ENCODE measurements around the gene ADCY4. TPM values are rescaled to one million over a fixed set of nuclear protein-coding genes. Genes with fewer than 3 reads are reported as not detected.

Gene ADCY4
- total RNA-seq, 1 experiment from 2014 or later, result 0.04 TPM

DNA sequence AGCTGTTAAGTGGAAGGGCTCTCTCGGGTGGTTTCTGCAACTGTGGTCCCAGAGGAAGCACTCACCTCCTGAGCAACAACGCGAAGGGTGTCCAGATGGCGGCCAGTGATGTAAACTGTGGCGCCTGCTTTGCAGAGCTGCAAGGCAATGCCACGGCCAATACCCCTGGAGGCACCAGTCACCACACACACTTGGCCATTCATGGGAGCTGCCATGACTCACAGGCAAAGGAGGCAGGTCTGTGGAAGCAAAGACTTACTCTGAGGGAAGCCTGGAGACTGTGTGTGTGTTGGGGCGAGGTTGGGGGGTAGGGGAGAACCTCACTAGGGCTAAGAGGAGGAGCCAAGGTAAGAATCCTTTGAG, 36.0 kb downstream of the ADCY4 start:
- Histone ChIP-seq H3K9me2 (replicated peaks; ENCODE audit: low read length) (no peaks in the 10 kb centered on the region), H2AFZ (ENCODE audit: low read length) (peak overlapping the region; percentile 92), H3K27me3 (ENCODE audit: low read length) (no peaks in the 10 kb centered on the region), H3F3A (ENCODE audit: low read length, unreplicated experiment) (no peaks in the 10 kb centered on the region), H3K36me3 (ENCODE audit: low read depth, low read length) (peaks cover 43% of the 10 kb centered on the region), H3K9me3 (ENCODE audit: low read length) (no peaks in the 10 kb centered on the region), H4K20me1 (ENCODE audit: low read length) (no peaks in the 10 kb centered on the region), H3K4me2 (ENCODE audit: low read length) (peak overlapping the region; percentile 89), H3K27ac (ENCODE audit: low read length) (peak overlapping the region; percentile 71), H3K9ac (ENCODE audit: low read length) (peak overlapping the region; percentile 82), H3K4me3 (ENCODE audit: low read length) (peak overlapping the region; percentile 93), H3K79me2 (ENCODE audit: low read length) (peaks cover 42% of the 10 kb centered on the region), H3K4me1 (ENCODE audit: insufficient read depth, low read length) (peaks cover 36% of the 10 kb centered on the region)
- peak; percentile 87 for DNase-seq
- peak; percentile 73 for ATAC-seq
- POLR2A ChIA-PET (ENCODE audit: unreplicated experiment), result interaction anchor here (0.5 to 1.0 kb wide), 2 partner anchors 57 to 87 kb away, joined by 4 to 5 read pairs; partner anchors contain the start of gene TINF2
- CTCF ChIA-PET, result interaction anchor here (0.6 to 3.1 kb wide), 4 partner anchors 9 to 133 kb away, joined by 3 to 55 read pairs (median 4); partner anchors contain the start of genes CIDEB, RABGGTA and TINF2
- TF ChIP-seq EZH2phosphoT487 (IDR thresholded peaks at IDR 0.05; ENCODE audit: borderline replicate concordance, low read length), result no peak
- TF ChIP-seq, protein P1, sequence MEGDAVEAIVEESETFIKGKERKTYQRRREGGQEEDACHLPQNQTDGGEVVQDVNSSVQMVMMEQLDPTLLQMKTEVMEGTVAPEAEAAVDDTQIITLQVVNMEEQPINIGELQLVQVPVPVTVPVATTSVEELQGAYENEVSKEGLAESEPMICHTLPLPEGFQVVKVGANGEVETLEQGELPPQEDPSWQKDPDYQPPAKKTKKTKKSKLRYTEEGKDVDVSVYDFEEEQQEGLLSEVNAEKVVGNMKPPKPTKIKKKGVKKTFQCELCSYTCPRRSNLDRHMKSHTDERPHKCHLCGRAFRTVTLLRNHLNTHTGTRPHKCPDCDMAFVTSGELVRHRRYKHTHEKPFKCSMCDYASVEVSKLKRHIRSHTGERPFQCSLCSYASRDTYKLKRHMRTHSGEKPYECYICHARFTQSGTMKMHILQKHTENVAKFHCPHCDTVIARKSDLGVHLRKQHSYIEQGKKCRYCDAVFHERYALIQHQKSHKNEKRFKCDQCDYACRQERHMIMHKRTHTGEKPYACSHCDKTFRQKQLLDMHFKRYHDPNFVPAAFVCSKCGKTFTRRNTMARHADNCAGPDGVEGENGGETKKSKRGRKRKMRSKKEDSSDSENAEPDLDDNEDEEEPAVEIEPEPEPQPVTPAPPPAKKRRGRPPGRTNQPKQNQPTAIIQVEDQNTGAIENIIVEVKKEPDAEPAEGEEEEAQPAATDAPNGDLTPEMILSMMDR (conservative IDR thresholded peaks at IDR 0.05; ENCODE audit: low read depth, low read length), result no peak
- TF ChIP-seq EZH2 (IDR thresholded peaks at IDR 0.05; ENCODE audit: low read length, unreplicated experiment), result no peak
- intact Hi-C loops (cut with micrococcal nuclease), result loop anchor here (5.0 kb wide), 1 partner anchor 82 kb away; the partner anchor contains the start of gene MDP1
- BruUV-seq (replicated peaks), result no TSS peak

DNA sequence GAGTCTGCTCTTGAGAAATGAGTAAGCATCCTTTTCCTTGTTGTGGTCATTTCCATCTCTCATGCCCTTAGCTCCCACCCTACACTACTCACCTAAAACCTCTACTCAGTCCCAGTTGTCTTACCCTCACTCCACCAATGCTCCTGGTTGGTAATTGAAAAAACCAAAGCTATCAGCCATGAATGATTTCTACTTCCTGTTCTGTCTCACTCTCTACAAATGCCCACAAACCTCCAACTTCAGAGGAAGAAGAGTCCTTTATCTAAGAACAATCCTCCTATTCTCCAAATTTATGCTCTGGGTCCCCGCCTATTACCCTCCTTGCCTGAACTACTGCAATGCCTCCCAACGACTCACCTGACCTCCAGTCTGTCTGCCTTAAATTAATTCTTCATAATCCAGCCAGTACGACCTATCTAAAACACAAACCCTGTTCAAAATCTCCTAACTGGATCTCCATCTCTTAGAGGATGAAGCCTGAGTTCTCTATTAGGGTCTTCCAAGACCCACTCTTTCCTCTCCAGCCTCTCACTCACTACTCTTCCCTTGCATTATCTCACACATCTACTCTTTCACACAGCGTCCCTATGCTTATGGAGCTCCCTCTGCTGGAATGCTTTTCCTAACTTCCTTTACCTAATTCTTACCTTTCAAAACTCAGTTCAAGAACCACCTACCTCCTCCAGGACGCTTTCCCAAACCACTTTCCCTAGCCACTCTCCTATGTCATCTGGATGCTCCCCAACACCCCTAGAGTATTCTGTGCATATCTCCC, 37.5 kb downstream of the ADCY4 start:
- ChIA-PET POLR2A (ENCODE audit: unreplicated experiment) (interaction anchor here (0.6 to 1.0 kb wide), 6 partner anchors 55 to 237 kb away, joined by 3 to 5 read pairs (median 4); partner anchors contain the start of gene TINF2), CTCF (interaction anchor here (0.6 to 3.1 kb wide), 7 partner anchors 11 to 144 kb away, joined by 3 to 55 read pairs (median 6); partner anchors contain the start of genes CIDEB, MDP1 and TINF2)
- H3K9me3 ChIP-seq (ENCODE audit: low read length), result no peaks in the 10 kb centered on the region
- no peak overlapping the region for H3K27ac ChIP-seq (ENCODE audit: low read length)
- H3K27me3 ChIP-seq (ENCODE audit: low read length), result no peaks in the 10 kb centered on the region
- no peak overlapping the region for H3K9ac ChIP-seq (ENCODE audit: low read length)
- no peaks in the 10 kb centered on the region for H3F3A ChIP-seq (ENCODE audit: low read length, unreplicated experiment)
- H3K79me2 ChIP-seq (ENCODE audit: low read length), result peaks cover 42% of the 10 kb centered on the region
- H2AFZ ChIP-seq (ENCODE audit: low read length), result no peak overlapping the region
- H3K9me2 ChIP-seq (replicated peaks; ENCODE audit: low read length), result no peaks in the 10 kb centered on the region
- DNase-seq (peak; percentile 76), ATAC-seq (peak; percentile 13)
- H3K4me3 ChIP-seq (ENCODE audit: low read length), result no peak overlapping the region; the same call in 1 of the 2 replicates
- no TSS peak for BruUV-seq (replicated peaks)
- TF ChIP-seq, protein P1 (conservative IDR thresholded peaks at IDR 0.05; ENCODE audit: low read depth, low read length), result peak; percentile 68
- TF ChIP-seq EZH2 (IDR thresholded peaks at IDR 0.05; ENCODE audit: low read length, unreplicated experiment), result no peak
- no peak for TF ChIP-seq EZH2phosphoT487 (IDR thresholded peaks at IDR 0.05; ENCODE audit: borderline replicate concordance, low read length)
- peaks cover 35% of the 10 kb centered on the region for H3K36me3 ChIP-seq (ENCODE audit: low read depth, low read length)
- H4K20me1 ChIP-seq (ENCODE audit: low read length), result no peaks in the 10 kb centered on the region
- H3K4me2 ChIP-seq (ENCODE audit: low read length), result peak overlapping the region; percentile 89; the same call in 1 of the 2 replicates
- intact Hi-C loops (cut with micrococcal nuclease), result loop anchor here (1.0 to 5.0 kb wide), 3 partner anchors 27 to 80 kb away; partner anchors contain the start of genes MDP1 and RABGGTA
- H3K4me1 ChIP-seq (ENCODE audit: insufficient read depth, low read length), result peaks cover 36% of the 10 kb centered on the region
